ENCODE results near the gene DHX36.

DNA sequence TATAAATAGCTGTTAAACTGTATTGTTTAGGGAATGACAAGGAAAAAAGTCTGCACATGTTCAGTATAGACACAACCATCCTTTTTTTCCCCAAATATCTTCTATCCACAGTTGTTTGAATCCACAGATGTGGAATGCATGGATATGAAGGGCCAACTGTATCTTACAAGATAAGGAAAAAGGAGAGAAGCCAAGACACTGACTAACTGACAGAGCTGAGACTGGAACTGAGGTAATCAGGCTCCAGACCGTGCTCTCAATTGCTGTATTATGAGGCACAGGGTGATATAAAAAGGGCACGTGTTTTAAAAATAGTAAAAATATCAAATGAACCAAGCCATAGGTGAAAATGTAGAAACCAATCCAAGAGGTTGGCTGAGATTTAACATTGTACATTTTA is 49.0 kb downstream of the DHX36 start:
- no peak for TF ChIP-seq POLR2A (IDR thresholded peaks at IDR 0.05)
- TF ChIP-seq, protein P1, sequence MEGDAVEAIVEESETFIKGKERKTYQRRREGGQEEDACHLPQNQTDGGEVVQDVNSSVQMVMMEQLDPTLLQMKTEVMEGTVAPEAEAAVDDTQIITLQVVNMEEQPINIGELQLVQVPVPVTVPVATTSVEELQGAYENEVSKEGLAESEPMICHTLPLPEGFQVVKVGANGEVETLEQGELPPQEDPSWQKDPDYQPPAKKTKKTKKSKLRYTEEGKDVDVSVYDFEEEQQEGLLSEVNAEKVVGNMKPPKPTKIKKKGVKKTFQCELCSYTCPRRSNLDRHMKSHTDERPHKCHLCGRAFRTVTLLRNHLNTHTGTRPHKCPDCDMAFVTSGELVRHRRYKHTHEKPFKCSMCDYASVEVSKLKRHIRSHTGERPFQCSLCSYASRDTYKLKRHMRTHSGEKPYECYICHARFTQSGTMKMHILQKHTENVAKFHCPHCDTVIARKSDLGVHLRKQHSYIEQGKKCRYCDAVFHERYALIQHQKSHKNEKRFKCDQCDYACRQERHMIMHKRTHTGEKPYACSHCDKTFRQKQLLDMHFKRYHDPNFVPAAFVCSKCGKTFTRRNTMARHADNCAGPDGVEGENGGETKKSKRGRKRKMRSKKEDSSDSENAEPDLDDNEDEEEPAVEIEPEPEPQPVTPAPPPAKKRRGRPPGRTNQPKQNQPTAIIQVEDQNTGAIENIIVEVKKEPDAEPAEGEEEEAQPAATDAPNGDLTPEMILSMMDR (IDR thresholded peaks at IDR 0.05): no peak

Data from esophagus squamous epithelium (tissue), 4 donors.